NB4 (cell line): ENCODE data around the gene PDCD5.

Source experiments
- POLR2A ChIP-seq: IDR thresholded peaks from 2 replicates; pipeline ENCODE4 v1.6.1; 2011; ENCODE audit warnings: mild to moderate bottlenecking; ENCODE audit not compliant: insufficient read length; ENCODE audit errors: extremely low read depth
- TF ChIP-seq, protein P1 (sequence below): IDR thresholded peaks from one replicate; pipeline ENCODE4 v1.5.1; 2012; ENCODE audit warnings: low read depth, low read length

- TF ChIP-seq, protein P1, sequence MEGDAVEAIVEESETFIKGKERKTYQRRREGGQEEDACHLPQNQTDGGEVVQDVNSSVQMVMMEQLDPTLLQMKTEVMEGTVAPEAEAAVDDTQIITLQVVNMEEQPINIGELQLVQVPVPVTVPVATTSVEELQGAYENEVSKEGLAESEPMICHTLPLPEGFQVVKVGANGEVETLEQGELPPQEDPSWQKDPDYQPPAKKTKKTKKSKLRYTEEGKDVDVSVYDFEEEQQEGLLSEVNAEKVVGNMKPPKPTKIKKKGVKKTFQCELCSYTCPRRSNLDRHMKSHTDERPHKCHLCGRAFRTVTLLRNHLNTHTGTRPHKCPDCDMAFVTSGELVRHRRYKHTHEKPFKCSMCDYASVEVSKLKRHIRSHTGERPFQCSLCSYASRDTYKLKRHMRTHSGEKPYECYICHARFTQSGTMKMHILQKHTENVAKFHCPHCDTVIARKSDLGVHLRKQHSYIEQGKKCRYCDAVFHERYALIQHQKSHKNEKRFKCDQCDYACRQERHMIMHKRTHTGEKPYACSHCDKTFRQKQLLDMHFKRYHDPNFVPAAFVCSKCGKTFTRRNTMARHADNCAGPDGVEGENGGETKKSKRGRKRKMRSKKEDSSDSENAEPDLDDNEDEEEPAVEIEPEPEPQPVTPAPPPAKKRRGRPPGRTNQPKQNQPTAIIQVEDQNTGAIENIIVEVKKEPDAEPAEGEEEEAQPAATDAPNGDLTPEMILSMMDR = no peak
- no peak for TF ChIP-seq POLR2A
These were observed 563 bp upstream of the PDCD5 start for GRCh38 chr19:32580353-32580900.
